Astrocyte (in vitro differentiated cells and primary cell): ENCODE results near the gene KRT80.

Experiments used
- CTCF ChIP-seq: IDR thresholded peaks from 2 replicates; pipeline ENCODE4 v1.5.1; 2011; ENCODE audit warnings: low read depth, mild to moderate bottlenecking, inconsistent platforms, low read length, moderate library complexity; ENCODE audit not compliant: insufficient read depth
- EZH2 ChIP-seq: IDR thresholded peaks from 2 replicates; pipeline ENCODE4 v1.6.1; 2012; ENCODE audit warnings: mild to moderate bottlenecking, low read length, inconsistent platforms; ENCODE audit not compliant: insufficient read depth

- TF ChIP-seq CTCF (no peak), EZH2 (no peak)
These were observed 40.4 kb upstream of the KRT80 start for GRCh38 chr12:52232203-52232673.
